SKM-1 (cell line): Measurements from ENCODE around the gene ECM1.
A peak's percentile ranks its signal among the peaks of the same experiment; 100 is the strongest.

Experiments used
- DNase-seq: peaks from one replicate; lab custom pipeline; 2025; ENCODE audit not compliant: unreplicated experiment; lab: John Stamatoyannopoulos, UW

The ECM1 gene

GRCh38 chr1:150543500-150544143, 35.7 kb downstream of the ECM1 start:
- DNase-seq, result no peak

- no peak for DNase-seq
Measured at GRCh38 chr1:150544204-150544603, 36.3 kb downstream of the ECM1 start.

GRCh38 chr1:150545486-150546032, 37.6 kb downstream of the ECM1 start:
- no peak for DNase-seq

- no peak for DNase-seq
Measured at GRCh38 chr1:150546294-150546937, 38.5 kb downstream of the ECM1 start.

- DNase-seq, result no peak
Measured at GRCh38 chr1:150548324-150548631, 40.4 kb downstream of the ECM1 start.

GRCh38 chr1:150548632-150549495, 41.0 kb downstream of the ECM1 start, which contains the start of gene ADAMTSL4:
Gene ADAMTSL4, plus strand, starts transcription at chr1:150549408. Its CDS starts 2,881 bp downstream, at chr1:150552289.
- peak; percentile 54 for DNase-seq

GRCh38 chr1:150549496-150550221, 41.8 kb downstream of the ECM1 start:
- DNase-seq, result no peak

- no peak for DNase-seq
Measured at GRCh38 chr1:150550222-150551050, 42.5 kb downstream of the ECM1 start.

- DNase-seq, result no peak
Measured at GRCh38 chr1:150551051-150551783, 43.3 kb downstream of the ECM1 start.

GRCh38 chr1:150551784-150552127, 43.8 kb downstream of the ECM1 start:
- no peak for DNase-seq

GRCh38 chr1:150552128-150552910, 44.4 kb downstream of the ECM1 start:
- peak; percentile 100 for DNase-seq

GRCh38 chr1:150552911-150553289, 45.0 kb downstream of the ECM1 start:
- DNase-seq, result no peak

- DNase-seq, result no peak
Measured at GRCh38 chr1:150553392-150554085, 45.6 kb downstream of the ECM1 start.

- no peak for DNase-seq
Measured at GRCh38 chr1:150554086-150554452, 46.2 kb downstream of the ECM1 start.

GRCh38 chr1:150555198-150555970, 47.5 kb downstream of the ECM1 start:
- DNase-seq, result no peak

GRCh38 chr1:150555971-150556865, 48.3 kb downstream of the ECM1 start:
- no peak for DNase-seq
